Ectodermal cell (in vitro differentiated cells): ENCODE data around the gene PPIC. TPM values are rescaled to one million over a fixed set of nuclear protein-coding genes. Genes with fewer than 3 reads are reported as not detected.

Experiments used
- H3K27ac ChIP-seq: 2 replicates; pipeline ENCODE4 v1.7.0; 2013; ENCODE audit warnings: mild to moderate bottlenecking, low read depth, low read length; ENCODE audit not compliant: insufficient read depth, poor library complexity, severe bottlenecking
- H3K27me3 ChIP-seq: 2 replicates; pipeline ENCODE4 v1.7.0; 2013; ENCODE audit warnings: mild to moderate bottlenecking, low read length; ENCODE audit not compliant: insufficient read depth, control insufficient read depth, poor library complexity, severe bottlenecking
- H3K36me3 ChIP-seq: one replicate; pipeline ENCODE4 v1.7.0; 2013; ENCODE audit warnings: low read length; ENCODE audit not compliant: control insufficient read depth, insufficient read depth
- H3K4me1 ChIP-seq: one replicate; pipeline ENCODE4 v1.7.0; 2013; ENCODE audit warnings: low read length; ENCODE audit not compliant: control insufficient read depth, insufficient read depth
- H3K4me3 ChIP-seq: 2 replicates; pipeline ENCODE4 v1.7.0; 2013; ENCODE audit warnings: low read depth, low read length, control low read depth; ENCODE audit not compliant: insufficient read depth
- H3K9me3 ChIP-seq: 2 replicates; pipeline ENCODE4 v1.7.0; 2013; ENCODE audit warnings: mild to moderate bottlenecking, low read length, moderate library complexity; ENCODE audit not compliant: control insufficient read depth
- WGBS, 2 experiments: methylation state at CpG; one replicate each; pipeline ENCODE4 v1.1.7; 2013; ENCODE audit warnings: missing lambda C conversion rate in 2 of 2; 5-methylcytosine and 5-hydroxymethylcytosine counted together
- polyA plus RNA-seq, 4 experiments: library from polyadenylated mRNA; stranded (reverse); fragments of 50-300 nt; gene quantifications; one replicate each; pipeline ENCODE4 v1.2.3, GENCODE V29; 2013

The PPIC gene
- polyA plus RNA-seq (2013, experiment 1 of 4): 0.39 TPM
- polyA plus RNA-seq (2013, experiment 2 of 4): 0.27 TPM
- 0.85 TPM for polyA plus RNA-seq (2013, experiment 3 of 4)
- 1.1 TPM for polyA plus RNA-seq (2013, experiment 4 of 4)

GRCh38 chr5:123036391-123037103 is at the start of gene PPIC:
PPIC (minus strand) TSS chr5:123036725; CDS start chr5:123036625, 100 bp downstream.
- H3K36me3 ChIP-seq: no peaks in the 10 kb centered on the region
- H3K4me3 ChIP-seq: peak within 1 kb of the TSS; percentile 53
- H3K27ac ChIP-seq: no peak within 1 kb of the TSS
- WGBS, 2 experiments: 0% methylated on average over 84 of the region's 84 CpGs
- peaks cover 6% of the 10 kb centered on the region for H3K4me1 ChIP-seq
- peaks cover 67% of the 10 kb centered on the region for H3K27me3 ChIP-seq
- H3K9me3 ChIP-seq: no peaks in the 10 kb centered on the region

GRCh38 chr5:123085638-123086286 is 49.2 kb upstream of the PPIC start:
- Histone ChIP-seq H3K36me3 (no peaks in the 10 kb centered on the region), H3K27me3 (peaks cover 96% of the 10 kb centered on the region), H3K4me3 (no peak overlapping the region), H3K27ac (no peak overlapping the region), H3K4me1 (peaks cover 42% of the 10 kb centered on the region), H3K9me3 (no peaks in the 10 kb centered on the region)
- WGBS, 2 experiments: 5 to 13% methylated on average over 5 to 10 of the region's 12 CpGs

GRCh38 chr5:123084730-123085605 is 48.4 kb upstream of the PPIC start:
- peaks cover 41% of the 10 kb centered on the region for H3K4me1 ChIP-seq
- H3K36me3 ChIP-seq: no peaks in the 10 kb centered on the region
- H3K27ac ChIP-seq: no peak overlapping the region
- no peaks in the 10 kb centered on the region for H3K9me3 ChIP-seq
- H3K4me3 ChIP-seq: no peak overlapping the region
- peaks cover 88% of the 10 kb centered on the region for H3K27me3 ChIP-seq
- WGBS, 2 experiments: 62 to 65% methylated on average over 9 of the region's 9 CpGs

GRCh38 chr5:123083298-123083697 is 46.8 kb upstream of the PPIC start:
- Histone ChIP-seq H3K27ac (no peak overlapping the region), H3K9me3 (no peaks in the 10 kb centered on the region), H3K4me3 (no peak overlapping the region), H3K4me1 (peaks cover 29% of the 10 kb centered on the region), H3K27me3 (peaks cover 71% of the 10 kb centered on the region), H3K36me3 (no peaks in the 10 kb centered on the region)
- 78 to 88% methylated on average over 3 of the region's 3 CpGs for WGBS, 2 experiments

GRCh38 chr5:123080215-123080614 is 43.7 kb upstream of the PPIC start:
- no peaks in the 10 kb centered on the region for H3K36me3 ChIP-seq
- WGBS, 2 experiments: 61 to 76% methylated on average over 1 of the region's 1 CpG
- no peak overlapping the region for H3K4me3 ChIP-seq
- H3K27me3 ChIP-seq: peaks cover 40% of the 10 kb centered on the region
- no peak overlapping the region for H3K27ac ChIP-seq
- H3K4me1 ChIP-seq: peaks cover 7% of the 10 kb centered on the region
- H3K9me3 ChIP-seq: no peaks in the 10 kb centered on the region

- H3K36me3 ChIP-seq: no peaks in the 10 kb centered on the region
- no peaks in the 10 kb centered on the region for H3K27me3 ChIP-seq
- H3K4me3 ChIP-seq: no peak overlapping the region
- WGBS, 2 experiments: 85 to 95% methylated on average over 5 of the region's 5 CpGs
- H3K9me3 ChIP-seq: no peaks in the 10 kb centered on the region
- no peak overlapping the region for H3K27ac ChIP-seq
- H3K4me1 ChIP-seq: no peaks in the 10 kb centered on the region
Measured at GRCh38 chr5:123075521-123076163, 39.1 kb upstream of the PPIC start.

GRCh38 chr5:123068368-123068938 is 31.9 kb upstream of the PPIC start:
- Histone ChIP-seq H3K9me3 (no peaks in the 10 kb centered on the region), H3K4me3 (no peak overlapping the region), H3K27ac (no peak overlapping the region), H3K4me1 (no peaks in the 10 kb centered on the region), H3K27me3 (no peaks in the 10 kb centered on the region), H3K36me3 (no peaks in the 10 kb centered on the region)
- WGBS, 2 experiments: 80 to 85% methylated on average over 1 of the region's 1 CpG

GRCh38 chr5:123066016-123066415 is 29.5 kb upstream of the PPIC start:
- no peaks in the 10 kb centered on the region for H3K36me3 ChIP-seq
- no peaks in the 10 kb centered on the region for H3K9me3 ChIP-seq
- H3K27ac ChIP-seq: no peak overlapping the region
- no peaks in the 10 kb centered on the region for H3K27me3 ChIP-seq
- no peaks in the 10 kb centered on the region for H3K4me1 ChIP-seq
- no peak overlapping the region for H3K4me3 ChIP-seq

- Histone ChIP-seq H3K27ac (no peak overlapping the region), H3K27me3 (no peaks in the 10 kb centered on the region), H3K36me3 (no peaks in the 10 kb centered on the region), H3K4me1 (no peaks in the 10 kb centered on the region), H3K9me3 (no peaks in the 10 kb centered on the region), H3K4me3 (no peak overlapping the region)
Measured at GRCh38 chr5:123059455-123059854, 22.9 kb upstream of the PPIC start.
